Adrenal gland (tissue), 12 donors: ENCODE measurements around the gene ZBTB24. TPM values are rescaled to one million over a fixed set of nuclear protein-coding genes. Genes with fewer than 3 reads are reported as not detected.

ENCODE experiments used
- DNase-seq, 7 donors: peaks; one replicate each; pipeline ENCODE4 v3.0.0-alpha.2; 2019 to 2020
- H3K27ac ChIP-seq, 5 donors: fragments of 200-600 bp; sonication (generic) in 4 of 5; 1 replicate in 3 of 5; 2 replicates in 2 of 5; pipeline versions ENCODE4 v1.5.1 to v1.8.0; 2016 to 2020; ENCODE audit warnings: mild to moderate bottlenecking in 1 of 5
- H3K27me3 ChIP-seq: fragments of 200-600 bp; 2 replicates; pipeline ENCODE4 v1.8.0; 2021
- H3K36me3 ChIP-seq, 2 donors: fragments of 200-600 bp; replicated peaks in 1 of 2; 1 replicate in 1 of 2; 2 replicates in 1 of 2; pipeline versions ENCODE4 v1.5.1 to v1.8.0; 2018 to 2022
- H3K4me1 ChIP-seq, 2 donors: fragments of 200-600 bp; replicated peaks in 1 of 2; 1 replicate in 1 of 2; 2 replicates in 1 of 2; pipeline versions ENCODE4 v1.5.1 to v1.8.0; 2018 to 2021
- H3K4me3 ChIP-seq, 4 donors: fragments of 200-600 bp; sonication (generic) in 3 of 4; one replicate each; pipeline ENCODE4 v1.5.1; 2016 to 2018
- H3K9me3 ChIP-seq, 3 donors: fragments of 200-600 bp; sonication (generic) in 1 of 3; replicated peaks in 1 of 3; 1 replicate in 2 of 3; 2 replicates in 1 of 3; pipeline versions ENCODE4 v1.5.1 to v1.8.0; 2016 to 2021
- CTCF ChIP-seq, 6 experiments: fragments of 450-650 bp in 4 of 6; fragments of 200-600 bp in 2 of 6; sonication (generic) in 1 of 6; IDR thresholded peaks; 1 replicate in 5 of 6; 2 replicates in 1 of 6; pipeline versions ENCODE4 v1.5.1 to v1.8.0; 2016 to 2021; ENCODE audit warnings: antibody characterized with exemption in 6 of 6, mild to moderate bottlenecking in 2 of 6, moderate library complexity in 1 of 6
- POLR2A ChIP-seq, 2 donors: fragments of 450-650 bp; IDR thresholded peaks; one replicate each; pipeline ENCODE4 v1.6.1; 2017; ENCODE audit warnings: antibody characterized with exemption in 2 of 2, mild to moderate bottlenecking in 2 of 2, moderate library complexity in 1 of 2
- WGBS, 4 donors: extraction: QIAGEN DNeasy Blood & Tissue Kit in 2 of 4; methylation state at CpG; one replicate each; pipeline versions ENCODE4 v1.1.5 to v1.1.7; 2013 to 2017; 5-methylcytosine and 5-hydroxymethylcytosine counted together
- intact Hi-C, 2 donors: fragments of 100-400 bp; cut with DNase I; formaldehyde crosslinking; loops; one replicate each; pipeline versions ENCODE4 v1.14.1 to v1.15.0; 2022 to 2023
- polyA plus RNA-seq, 3 donors: library from polyadenylated mRNA; stranded (reverse); fragments of 200-250 nt in 2 of 3; fragments of 350-450 nt in 1 of 3; fragmentation: Illumina TruSeq in 1 of 3; extraction: RNeasy Lipid Tissue Mini Kit (QIAGEN cat#74804) in 1 of 3; gene quantifications; one replicate each; pipeline ENCODE4 v1.2.3, GENCODE V29; 2013 to 2014
- total RNA-seq, 9 donors: library from RNA; depleted of rRNA in 4 of 9; stranded (reverse); fragments of >200 nt in 4 of 9; fragments of 120-200 nt in 1 of 9; fragmentation: NEBNext Ultra II Directional in 1 of 9; extraction: Animal tissue kit (Norgen Biotek cat#: 25700) in 1 of 9; gene quantifications; one replicate each; pipeline versions ENCODE4 v1.1.0 to v1.2.4, GENCODE V29; 2013 to 2023
- donor health status: healthy with polysubstance abuse.
- donor health status: Bipolar disorder and iron deficiency.
- donor health status: DM: yes; HTN: yes; CAD: no.
- donor health status: DM: no; HTN: no; CAD: no.
- donor health status: DM: no; HTN: no; CAD: no.
- donor health status: DM: yes; HTN: yes; CAD: no.

Gene ZBTB24
- total and polyA plus RNA-seq, 12 donors: 2.2 to 14.4 (median 6.2) TPM

- H3K9me3 ChIP-seq: no peaks in the 10 kb centered on the region
- peak in 1 of 7 donors; percentile 25 for DNase-seq
- no peaks in the 10 kb centered on the region for H3K36me3 ChIP-seq
- no peak overlapping the region for H3K27ac ChIP-seq
- intact Hi-C loops: no loop called here
- no peaks in the 10 kb centered on the region for H3K27me3 ChIP-seq
- TF ChIP-seq POLR2A (IDR thresholded peaks at IDR 0.05) (no peak), CTCF (IDR thresholded peaks at IDR 0.05) (no peak)
- no peak overlapping the region for H3K4me3 ChIP-seq
- 71 to 76% (median 73%) methylated on average over 3 of the region's 3 CpGs for WGBS, 4 donors
- H3K4me1 ChIP-seq: peaks cover 6 to 14% of the 10 kb centered on the region in 2 donors
Observed at GRCh38 chr6:109450801-109451200, 32.2 kb downstream of the ZBTB24 start.

DNA sequence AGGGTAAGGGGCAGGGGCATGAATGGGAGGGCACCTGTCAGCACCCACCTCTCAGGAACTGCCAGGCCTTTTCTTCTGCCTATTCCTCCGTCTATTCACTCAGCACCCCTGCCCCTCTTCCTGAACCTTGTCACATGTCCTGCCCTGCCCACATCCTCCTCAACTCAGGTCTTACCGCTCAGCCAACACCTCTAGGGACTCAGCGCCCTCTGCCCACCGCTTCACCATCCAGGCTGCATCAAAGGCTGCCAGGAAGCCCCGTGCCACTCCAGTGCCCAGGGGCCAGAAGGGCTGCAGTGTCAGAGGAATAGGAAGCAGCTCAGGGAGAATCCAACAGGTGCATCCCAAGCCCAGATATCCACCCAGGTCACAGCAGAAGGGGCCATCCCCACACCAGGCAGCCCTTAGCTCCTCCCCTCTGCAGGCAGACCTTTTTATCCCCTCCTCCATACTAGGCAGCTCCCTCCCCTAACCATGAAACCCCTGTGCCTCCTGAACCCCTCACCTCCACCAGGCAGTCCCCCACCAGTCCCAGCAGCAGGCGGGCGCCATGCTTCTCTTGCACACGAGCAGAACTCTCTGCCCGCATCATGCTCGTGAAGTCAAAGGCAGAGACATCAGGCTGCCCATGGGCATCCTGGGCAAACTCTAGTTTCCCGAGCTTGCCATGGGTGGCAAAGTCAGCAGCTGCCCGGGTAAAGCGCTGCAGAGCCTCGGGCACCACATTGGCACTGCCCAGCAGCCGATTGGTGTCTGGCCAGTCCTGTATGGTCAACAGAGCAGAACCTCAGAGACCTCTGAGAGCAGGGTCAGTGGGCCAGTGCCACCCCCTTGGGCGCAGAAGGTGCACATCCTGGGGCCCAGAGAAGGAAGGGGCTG, 33.0 kb downstream of the ZBTB24 start:
- no peaks in the 10 kb centered on the region for H3K9me3 ChIP-seq
- peak in 1 of 7 donors; percentile 25 for DNase-seq
- no peak for TF ChIP-seq POLR2A (IDR thresholded peaks at IDR 0.05)
- TF ChIP-seq CTCF (IDR thresholded peaks at IDR 0.05): no peak
- 67 to 90% (median 84%) methylated on average over 11 to 16 of the region's 16 CpGs for WGBS, 4 donors
- no peak overlapping the region for H3K4me3 ChIP-seq
- H3K36me3 ChIP-seq: peaks cover 0 to 6% of the 10 kb centered on the region in 2 donors
- H3K27me3 ChIP-seq: no peaks in the 10 kb centered on the region
- H3K4me1 ChIP-seq: peaks cover 1 to 11% of the 10 kb centered on the region in 2 donors
- no peak overlapping the region for H3K27ac ChIP-seq
- intact Hi-C loops: no loop called here

- no peaks in the 10 kb centered on the region for H3K9me3 ChIP-seq
- TF ChIP-seq POLR2A (IDR thresholded peaks at IDR 0.05): no peak
- TF ChIP-seq CTCF (IDR thresholded peaks at IDR 0.05): no peak
- no peaks in the 10 kb centered on the region for H3K27me3 ChIP-seq
- DNase-seq: peak in 1 of 7 donors; percentile 48
- peaks cover 0 to 10% of the 10 kb centered on the region in 2 donors for H3K36me3 ChIP-seq
- no peak overlapping the region for H3K27ac ChIP-seq
- intact Hi-C loops: no loop called here
- H3K4me3 ChIP-seq: no peak overlapping the region
- whole genome bisulfite sequencing, 4 donors: 76 to 82% (median 80%) methylated on average over 13 to 19 of the region's 19 CpGs
- H3K4me1 ChIP-seq: peaks cover 0 to 4% of the 10 kb centered on the region in 2 donors
Observed at GRCh38 chr6:109449064-109449794, 33.8 kb downstream of the ZBTB24 start.

GRCh38 chr6:109448615-109449014, 34.4 kb downstream of the ZBTB24 start:
- TF ChIP-seq CTCF (IDR thresholded peaks at IDR 0.05) (no peak), POLR2A (IDR thresholded peaks at IDR 0.05) (no peak)
- intact Hi-C loops: no loop called here
- Histone ChIP-seq H3K36me3 (peaks cover 0 to 10% of the 10 kb centered on the region in 2 donors), H3K9me3 (no peaks in the 10 kb centered on the region), H3K27me3 (no peaks in the 10 kb centered on the region), H3K27ac (no peak overlapping the region), H3K4me3 (no peak overlapping the region), H3K4me1 (no peaks in the 10 kb centered on the region)
- DNase-seq: peak in 1 of 7 donors; percentile 41
- WGBS, 4 donors: 59 to 90% (median 67%) methylated on average over 2 to 7 of the region's 7 CpGs
